GM23248 (cell line): ENCODE measurements around the gene ELFN1. TPM values are rescaled to one million over a fixed set of nuclear protein-coding genes. Genes with fewer than 3 reads are reported as not detected.

ENCODE experiments used
- DNase-seq: peaks from one replicate; pipeline ENCODE4 v3.0.0-alpha.2; 2015
- H2AFZ ChIP-seq: fragments of 200-600 bp; sonication (generic); 2 replicates; pipeline ENCODE4 v1.6.1; 2016; ENCODE audit warnings: antibody characterized with exemption
- H3F3A ChIP-seq: fragments of 200-600 bp; sonication (generic); 2 replicates; pipeline ENCODE4 v1.6.1; 2016; ENCODE audit warnings: mild to moderate bottlenecking, antibody characterized with exemption, mixed run types; ENCODE audit not compliant: insufficient read depth
- H3K27ac ChIP-seq: fragments of 200-600 bp; sonication (generic); 2 replicates; pipeline ENCODE4 v1.5.1; 2016; ENCODE audit warnings: mild to moderate bottlenecking
- H3K27me3 ChIP-seq: fragments of 200-600 bp; sonication (generic); replicated peaks from 2 replicates; pipeline ENCODE4 v1.6.1; 2016; ENCODE audit warnings: mild to moderate bottlenecking; ENCODE audit not compliant: insufficient read depth
- H3K36me3 ChIP-seq: fragments of 200-600 bp; sonication (generic); 2 replicates; pipeline ENCODE4 v1.6.1; 2016; ENCODE audit warnings: low read depth, mild to moderate bottlenecking
- H3K4me1 ChIP-seq: fragments of 200-600 bp; sonication (generic); 2 replicates; pipeline ENCODE4 v1.6.1; 2016; ENCODE audit warnings: mild to moderate bottlenecking; ENCODE audit not compliant: insufficient read depth
- H3K4me2 ChIP-seq: fragments of 200-600 bp; sonication (generic); one replicate; pipeline ENCODE4 v1.6.1; 2016; ENCODE audit warnings: mild to moderate bottlenecking; ENCODE audit not compliant: unreplicated experiment
- H3K4me3 ChIP-seq: fragments of 200-600 bp; sonication (generic); 2 replicates; pipeline ENCODE4 v1.5.1; 2016; ENCODE audit warnings: mild to moderate bottlenecking
- H3K79me2 ChIP-seq: fragments of 200-600 bp; sonication (generic); 2 replicates; pipeline ENCODE4 v1.6.1; 2016; ENCODE audit warnings: mild to moderate bottlenecking; ENCODE audit not compliant: insufficient read depth
- H3K9ac ChIP-seq: fragments of 200-600 bp; sonication (generic); 2 replicates; pipeline ENCODE4 v1.6.1; 2016; ENCODE audit warnings: mild to moderate bottlenecking
- H3K9me2 ChIP-seq: fragments of 200-600 bp; sonication (generic); 2 replicates; pipeline ENCODE4 v1.6.1; 2016; ENCODE audit warnings: mixed run types, mild to moderate bottlenecking, moderate library complexity; ENCODE audit not compliant: insufficient read depth
- H3K9me3 ChIP-seq: fragments of 200-600 bp; sonication (generic); one replicate; pipeline ENCODE4 v1.6.1; 2017; ENCODE audit warnings: low read depth
- H4K20me1 ChIP-seq: fragments of 200-600 bp; sonication (generic); 2 replicates; pipeline ENCODE4 v1.6.0; 2016; ENCODE audit not compliant: insufficient read depth
- EZH2 ChIP-seq: fragments of 200-600 bp; sonication (generic); IDR thresholded peaks from 2 replicates; pipeline ENCODE4 v1.6.1; 2018; ENCODE audit warnings: antibody characterized with exemption, mild to moderate bottlenecking; ENCODE audit not compliant: insufficient read depth, poor library complexity, severe bottlenecking
- EZH2phosphoT487 ChIP-seq: fragments of 200-600 bp; sonication (generic); IDR thresholded peaks from 2 replicates; pipeline ENCODE4 v1.6.1; 2018; ENCODE audit warnings: antibody characterized with exemption, moderate library complexity, mild to moderate bottlenecking, low read depth; ENCODE audit not compliant: insufficient read depth
- WGBS, 2 experiments: methylation state at CpG; one replicate each; pipeline ENCODE4 v1.1.6; 2015 to 2017; ENCODE audit warnings: low lambda C conversion rate in 2 of 2, low coverage in 1 of 2; ENCODE audit errors: missing lambda C conversion rate in 2 of 2; 5-methylcytosine and 5-hydroxymethylcytosine counted together
- in situ Hi-C: fragments of 300-500 bp; cut with MboI; formaldehyde crosslinking; loops from 2 replicates; pipeline ENCODE4 v1.15.0; 2020
- polyA plus RNA-seq: library from polyadenylated mRNA; unstranded; fragments of >200 nt; fragmentation: Nextera tagmentation; extraction: Ambion mirVana; gene quantifications from 2 replicates; pipeline ENCODE4 v1.2.1, GENCODE V29; 2016
- total RNA-seq: library from RNA; depleted of rRNA; stranded (reverse); fragments of >200 nt; shearing (Covaris generic); gene quantifications from 2 replicates; pipeline ENCODE4 v1.2.3, GENCODE V29; 2014

ELFN1 gene
- total and polyA plus RNA-seq, 2 experiments from 2014 or later, result 0.13 to 6.2 TPM

DNA sequence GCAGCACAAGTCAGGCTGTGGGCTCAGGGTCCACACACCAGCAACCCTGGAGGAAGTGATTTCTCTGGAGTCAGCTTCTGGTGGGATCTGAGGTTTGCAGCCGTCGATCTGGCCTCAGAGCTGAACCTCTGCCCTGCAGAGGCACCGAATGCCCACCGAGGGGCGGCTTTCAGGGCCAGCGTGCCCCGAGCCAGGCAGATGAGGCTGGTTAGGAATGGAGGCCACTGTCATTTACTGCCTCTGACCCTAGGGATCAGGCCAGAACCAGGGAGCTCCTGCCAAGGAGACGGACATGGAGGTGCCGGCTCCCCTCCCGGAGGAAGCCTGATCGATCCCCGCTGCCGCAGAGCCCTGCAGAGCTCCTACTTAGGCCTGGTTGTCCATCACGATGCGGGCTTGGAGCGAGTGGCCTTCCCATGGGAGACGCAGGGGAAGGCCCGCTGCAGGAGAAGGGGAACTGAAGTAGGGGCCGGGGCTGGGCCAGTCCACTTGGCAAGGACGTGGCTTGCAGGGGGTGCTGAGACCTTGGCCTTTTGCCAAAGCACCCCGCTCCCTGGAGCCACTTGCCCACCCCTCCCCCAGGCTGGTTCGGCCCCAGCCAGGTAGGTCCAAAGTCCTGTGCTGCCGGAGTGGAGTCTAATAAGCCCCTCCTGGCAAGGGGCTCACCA is 19.6 kb upstream of the ELFN1 start:
- Histone ChIP-seq H3K4me2 (no peak overlapping the region), H3K36me3 (no peaks in the 10 kb centered on the region), H3K9me3 (no peaks in the 10 kb centered on the region), H2AFZ (no peak overlapping the region), H3K4me1 (no peaks in the 10 kb centered on the region), H3K4me3 (no peak overlapping the region), H3K27me3 (peaks cover 22% of the 10 kb centered on the region), H4K20me1 (no peaks in the 10 kb centered on the region), H3K9ac (no peak overlapping the region), H3F3A (no peaks in the 10 kb centered on the region), H3K9me2 (no peaks in the 10 kb centered on the region), H3K79me2 (no peaks in the 10 kb centered on the region), H3K27ac (no peak overlapping the region)
- 89 to 93% methylated on average over 22 to 23 of the region's 23 CpGs for WGBS, 2 experiments
- in situ Hi-C loops, result loop anchor here (10.0 kb wide), 1 partner anchor 554 kb away; no protein-coding TSS in a partner anchor
- DNase-seq, result no peak
- TF ChIP-seq EZH2phosphoT487, result no peak
- no peak for TF ChIP-seq EZH2

DNA sequence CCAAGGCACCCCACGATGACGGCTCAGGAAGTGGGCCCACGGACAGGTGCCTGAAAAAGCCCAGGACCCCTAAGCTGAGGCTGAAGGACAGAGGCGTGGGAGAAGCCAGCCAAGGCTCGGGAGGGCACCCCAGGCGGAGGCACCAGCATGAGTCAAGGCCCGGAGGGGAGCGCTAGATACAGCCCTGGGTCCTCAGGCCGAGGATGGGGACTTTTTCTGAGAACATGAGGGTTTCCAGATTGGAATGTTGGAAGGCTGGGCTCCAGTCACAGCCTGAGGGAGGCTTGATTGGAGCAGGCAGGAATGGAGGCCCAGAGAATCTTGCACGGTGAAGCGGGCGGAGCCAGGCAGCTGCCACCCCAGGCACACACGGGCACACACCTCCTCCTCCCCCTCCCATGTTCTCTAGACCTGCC is 19.0 kb upstream of the ELFN1 start:
- 90 to 94% methylated on average over 13 of the region's 13 CpGs for WGBS, 2 experiments
- Histone ChIP-seq H3K4me3 (no peak overlapping the region), H3K27me3 (peaks cover 24% of the 10 kb centered on the region), H3K27ac (no peak overlapping the region), H2AFZ (no peak overlapping the region), H3K9me3 (no peaks in the 10 kb centered on the region), H3K36me3 (no peaks in the 10 kb centered on the region), H3K9ac (no peak overlapping the region), H3K4me1 (no peaks in the 10 kb centered on the region), H4K20me1 (no peaks in the 10 kb centered on the region), H3K79me2 (no peaks in the 10 kb centered on the region), H3K9me2 (no peaks in the 10 kb centered on the region), H3K4me2 (no peak overlapping the region), H3F3A (no peaks in the 10 kb centered on the region)
- no peak for DNase-seq
- in situ Hi-C loops, result loop anchor here (10.0 kb wide), 1 partner anchor 554 kb away; no protein-coding TSS in a partner anchor
- TF ChIP-seq EZH2phosphoT487, result no peak
- TF ChIP-seq EZH2, result no peak

- peaks cover 17% of the 10 kb centered on the region for H3K27me3 ChIP-seq
- H3K4me2 ChIP-seq, result no peak overlapping the region
- no peak overlapping the region for H2AFZ ChIP-seq
- no peaks in the 10 kb centered on the region for H3K9me2 ChIP-seq
- no peaks in the 10 kb centered on the region for H3K36me3 ChIP-seq
- WGBS, 2 experiments, result 64 to 72% methylated on average over 6 of the region's 6 CpGs
- in situ Hi-C loops, result loop anchor here (10.0 kb wide), 1 partner anchor 553 kb away; no protein-coding TSS in a partner anchor
- no peaks in the 10 kb centered on the region for H4K20me1 ChIP-seq
- TF ChIP-seq EZH2phosphoT487 (no peak), EZH2 (no peak)
- no peak overlapping the region for H3K9ac ChIP-seq
- H3K27ac ChIP-seq, result no peak overlapping the region
- no peaks in the 10 kb centered on the region for H3K9me3 ChIP-seq
- no peaks in the 10 kb centered on the region for H3F3A ChIP-seq
- no peaks in the 10 kb centered on the region for H3K79me2 ChIP-seq
- H3K4me3 ChIP-seq, result no peak overlapping the region
- no peaks in the 10 kb centered on the region for H3K4me1 ChIP-seq
- no peak for DNase-seq
Measured at GRCh38 chr7:1651891-1652290, 18.2 kb upstream of the ELFN1 start.

DNA sequence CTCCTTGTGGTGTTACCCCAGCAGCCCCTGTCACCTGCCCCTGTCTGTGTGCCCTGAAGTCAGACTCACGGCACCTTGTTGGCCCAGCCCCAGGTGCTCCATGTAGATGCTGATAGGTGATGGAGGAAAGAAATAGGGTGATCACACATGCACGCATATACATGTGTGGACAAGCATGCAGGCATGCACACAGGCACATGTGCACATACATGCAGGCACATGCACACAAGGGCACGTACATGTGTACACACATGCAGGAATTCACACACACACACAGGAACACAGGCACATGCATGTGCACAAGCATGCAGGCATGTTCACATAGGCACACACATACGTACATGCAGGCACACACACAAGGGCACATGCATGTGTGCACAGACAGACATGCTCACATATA is 16.6 kb upstream of the ELFN1 start:
- H3F3A ChIP-seq, result no peaks in the 10 kb centered on the region
- H4K20me1 ChIP-seq, result no peaks in the 10 kb centered on the region
- DNase-seq, result no peak
- H3K4me2 ChIP-seq, result no peak overlapping the region
- no peaks in the 10 kb centered on the region for H3K4me1 ChIP-seq
- WGBS, 2 experiments, result 79 to 81% methylated on average over 4 of the region's 4 CpGs
- no peaks in the 10 kb centered on the region for H3K9me3 ChIP-seq
- no peak overlapping the region for H3K9ac ChIP-seq
- H3K36me3 ChIP-seq, result no peaks in the 10 kb centered on the region
- no peak overlapping the region for H3K4me3 ChIP-seq
- no peak overlapping the region for H2AFZ ChIP-seq
- peaks cover 6% of the 10 kb centered on the region; the same call in 1 of the 2 replicates for H3K27me3 ChIP-seq
- no peaks in the 10 kb centered on the region for H3K79me2 ChIP-seq
- H3K9me2 ChIP-seq, result no peaks in the 10 kb centered on the region
- in situ Hi-C loops, result loop anchor here (10.0 kb wide), 1 partner anchor 551 kb away; no protein-coding TSS in a partner anchor
- TF ChIP-seq EZH2phosphoT487 (no peak), EZH2 (no peak)
- H3K27ac ChIP-seq, result no peak overlapping the region
